Natural killer cell treated with Interleukin-12 subunit alpha and Interleukin-12 subunit beta and Interleukin-15 and Interleukin-18, amount 100 ng/mL, for 72 hours (primary cell): Measurements from ENCODE around the gene NLN. TPM values are rescaled to one million over a fixed set of nuclear protein-coding genes. Genes with fewer than 3 reads are reported as not detected.
"Not testable (repeated sequence)": the region's sequence is repeated elsewhere in the genome, so short reads cannot be mapped to it uniquely, and the experiment has no call there.

Experiments
- ATAC-seq, 2 donors: fragments of 150-1000 bp; cut with Tn5 transposase in 1 of 2; sonication (Bioruptor Pico), chemical (Tn5 transposase) in 1 of 2; 2 replicates each; pipeline ENCODE4 v1.10.0; 2021
- DNase-seq: peaks from one replicate; pipeline ENCODE4 v3.0.0; 2022; ENCODE audit warnings: low spot score
- H3K27ac Mint-ChIP-seq, 2 donors: 1 replicate in 1 of 2; 2 replicates in 1 of 2; pipeline ENCODE4 v1.8.0; 2022; ENCODE audit warnings: mixed read lengths in 2 of 2, mild to moderate bottlenecking in 1 of 2, moderate library complexity in 1 of 2
- H3K27me3 Mint-ChIP-seq, 2 donors: 1 replicate in 1 of 2; 2 replicates in 1 of 2; pipeline ENCODE4 v1.8.0; 2022; ENCODE audit warnings: mixed read lengths in 2 of 2
- H3K36me3 Mint-ChIP-seq: one replicate; pipeline ENCODE4 v1.8.0; 2022; ENCODE audit warnings: mixed read lengths
- H3K4me1 Mint-ChIP-seq, 2 donors: 1 replicate in 1 of 2; 2 replicates in 1 of 2; pipeline ENCODE4 v1.8.0; 2022; ENCODE audit warnings: low read depth in 2 of 2, mixed read lengths in 2 of 2, mild to moderate bottlenecking in 1 of 2
- H3K4me3 Mint-ChIP-seq: one replicate; pipeline ENCODE4 v1.8.0; 2022; ENCODE audit warnings: mixed read lengths
- H3K9me3 Mint-ChIP-seq: 2 replicates; pipeline ENCODE4 v1.8.0; 2022; ENCODE audit warnings: mixed read lengths
- total RNA-seq, 2 donors: library from RNA; stranded (reverse); gene quantifications; one replicate each; pipeline ENCODE4 v1.2.3, GENCODE V29; 2022

The NLN gene
- total RNA-seq, 2 donors from 2014 or later, result 8.7 to 39.4 TPM

- H3K9me3 Mint-ChIP-seq, result no peaks in the 10 kb centered on the region
- H3K27me3 Mint-ChIP-seq, result peaks cover 7 to 9% of the 10 kb centered on the region in 2 donors
- peaks cover 5% of the 10 kb centered on the region for H3K36me3 Mint-ChIP-seq
- DNase-seq (no peak), ATAC-seq (no peak)
- peak overlapping the region in 1 of 2 donors; percentile 20 for H3K27ac Mint-ChIP-seq
- no peak overlapping the region for H3K4me3 Mint-ChIP-seq
- H3K4me1 Mint-ChIP-seq, result peaks cover 12 to 15% of the 10 kb centered on the region in 2 donors
Measured at GRCh38 chr5:65718576-65719310, 3.3 kb upstream of the NLN start.

GRCh38 chr5:65721050-65721719 is 820 bp upstream of the NLN start:
- Mint-ChIP-seq H3K4me1 (peaks cover 14 to 15% of the 10 kb centered on the region in 2 donors), H3K27me3 (peaks cover 7 to 9% of the 10 kb centered on the region in 2 donors), H3K4me3 (peak overlapping the region; percentile 95), H3K36me3 (no peaks in the 10 kb centered on the region), H3K9me3 (no peaks in the 10 kb centered on the region), H3K27ac (peak overlapping the region; percentile 24 to 32)
- ATAC-seq (no peak), DNase-seq (no peak)

GRCh38 chr5:65722575-65723403 is 784 bp downstream of the NLN start:
- DNase-seq (no peak), ATAC-seq (no peak)
- H3K27ac Mint-ChIP-seq, result peak overlapping the region; percentile 69 to 80

GRCh38 chr5:65727491-65728156 is 5.6 kb downstream of the NLN start:
- H3K4me1 Mint-ChIP-seq, result peaks cover 8 to 15% of the 10 kb centered on the region in 2 donors
- no peak overlapping the region for H3K4me3 Mint-ChIP-seq
- H3K27me3 Mint-ChIP-seq, result peaks cover 7 to 9% of the 10 kb centered on the region in 2 donors
- ATAC-seq (no peak), DNase-seq (no peak)
- no peaks in the 10 kb centered on the region for H3K9me3 Mint-ChIP-seq
- no peaks in the 10 kb centered on the region for H3K36me3 Mint-ChIP-seq
- no peak overlapping the region for H3K27ac Mint-ChIP-seq

More at GRCh38 chr5:65722575-65723403, 784 bp downstream of the NLN start:
- Mint-ChIP-seq H3K27me3 (peaks cover 7 to 9% of the 10 kb centered on the region in 2 donors), H3K9me3 (no peaks in the 10 kb centered on the region), H3K4me3 (peak overlapping the region; percentile 95), H3K4me1 (peaks cover 14 to 15% of the 10 kb centered on the region in 2 donors), H3K36me3 (no peaks in the 10 kb centered on the region)

- H3K4me1 Mint-ChIP-seq, result peaks cover 2 to 9% of the 10 kb centered on the region in 2 donors
- no peaks in the 10 kb centered on the region for H3K9me3 Mint-ChIP-seq
Measured at GRCh38 chr5:65728218-65728617, 6.2 kb downstream of the NLN start.

GRCh38 chr5:65730910-65731309 is 8.9 kb downstream of the NLN start:
- no peak overlapping the region for H3K27ac Mint-ChIP-seq
- peaks cover 0 to 3% of the 10 kb centered on the region in 2 donors for H3K4me1 Mint-ChIP-seq
- H3K4me3 Mint-ChIP-seq, result no peak overlapping the region
- ATAC-seq, result peak in 1 of 2 donors; percentile 20
- H3K9me3 Mint-ChIP-seq, result no peaks in the 10 kb centered on the region
- no peaks in the 10 kb centered on the region for H3K36me3 Mint-ChIP-seq
- no peak for DNase-seq
- peaks cover 0 to 7% of the 10 kb centered on the region in 2 donors for H3K27me3 Mint-ChIP-seq

More at GRCh38 chr5:65728218-65728617, 6.2 kb downstream of the NLN start:
- DNase-seq (no peak), ATAC-seq (no peak)
- no peaks in the 10 kb centered on the region for H3K36me3 Mint-ChIP-seq
- peaks cover 2 to 4% of the 10 kb centered on the region in 2 donors for H3K27me3 Mint-ChIP-seq
- no peak overlapping the region for H3K4me3 Mint-ChIP-seq
- no peak overlapping the region for H3K27ac Mint-ChIP-seq

GRCh38 chr5:65732046-65732445 is 10.0 kb downstream of the NLN start:
- not testable (repeated sequence) for H3K9me3 Mint-ChIP-seq, ATAC-seq, DNase-seq, H3K27ac Mint-ChIP-seq, H3K4me1 Mint-ChIP-seq, H3K4me3 Mint-ChIP-seq, H3K36me3 Mint-ChIP-seq, H3K27me3 Mint-ChIP-seq

GRCh38 chr5:65734196-65734775 is 12.3 kb downstream of the NLN start:
- not testable (repeated sequence) for H3K27me3 Mint-ChIP-seq, H3K4me3 Mint-ChIP-seq, H3K27ac Mint-ChIP-seq, H3K36me3 Mint-ChIP-seq, ATAC-seq, DNase-seq, H3K9me3 Mint-ChIP-seq, H3K4me1 Mint-ChIP-seq

GRCh38 chr5:65734921-65735320 is 12.9 kb downstream of the NLN start:
- peaks cover 0 to 3% of the 10 kb centered on the region in 2 donors for H3K4me1 Mint-ChIP-seq
- no peak overlapping the region for H3K4me3 Mint-ChIP-seq
- no peaks in the 10 kb centered on the region for H3K36me3 Mint-ChIP-seq
- peaks cover 8% of the 10 kb centered on the region in 2 donors for H3K27me3 Mint-ChIP-seq
- no peak overlapping the region for H3K27ac Mint-ChIP-seq
- DNase-seq (no peak), ATAC-seq (no peak)
- H3K9me3 Mint-ChIP-seq, result no peaks in the 10 kb centered on the region

- Mint-ChIP-seq H3K27ac (no peak overlapping the region), H3K9me3 (no peaks in the 10 kb centered on the region), H3K27me3 (peaks cover 8 to 11% of the 10 kb centered on the region in 2 donors), H3K4me3 (no peak overlapping the region), H3K4me1 (peaks cover 0 to under 1% of the 10 kb centered on the region in 2 donors), H3K36me3 (no peaks in the 10 kb centered on the region)
- ATAC-seq, result no peak
- DNase-seq, result no peak
Measured at GRCh38 chr5:65736011-65736410, 14.0 kb downstream of the NLN start.

GRCh38 chr5:65737842-65738241 is 15.8 kb downstream of the NLN start:
- Mint-ChIP-seq H3K4me3 (no peak overlapping the region), H3K36me3 (no peaks in the 10 kb centered on the region), H3K4me1 (no peaks in the 10 kb centered on the region), H3K27me3 (peaks cover 8 to 10% of the 10 kb centered on the region in 2 donors), H3K9me3 (no peaks in the 10 kb centered on the region), H3K27ac (no peak overlapping the region)
- ATAC-seq, result no peak
- DNase-seq, result no peak

GRCh38 chr5:65738305-65738704 is 16.3 kb downstream of the NLN start:
- Mint-ChIP-seq H3K36me3 (no peaks in the 10 kb centered on the region), H3K4me3 (no peak overlapping the region), H3K27ac (no peak overlapping the region), H3K9me3 (no peaks in the 10 kb centered on the region), H3K27me3 (peaks cover 8 to 10% of the 10 kb centered on the region in 2 donors), H3K4me1 (no peaks in the 10 kb centered on the region)
- no peak for DNase-seq
- no peak for ATAC-seq

- no peak overlapping the region for H3K27ac Mint-ChIP-seq
- DNase-seq, result no peak
- no peak overlapping the region for H3K4me3 Mint-ChIP-seq
- no peak for ATAC-seq
- no peaks in the 10 kb centered on the region for H3K36me3 Mint-ChIP-seq
- peaks cover 8 to 10% of the 10 kb centered on the region in 2 donors for H3K27me3 Mint-ChIP-seq
- H3K4me1 Mint-ChIP-seq, result no peaks in the 10 kb centered on the region
- no peaks in the 10 kb centered on the region for H3K9me3 Mint-ChIP-seq
Measured at GRCh38 chr5:65739162-65739561, 17.2 kb downstream of the NLN start.
